Left kidney (tissue), 2 donors: ENCODE results near the gene AP2A2. TPM values are rescaled to one million over a fixed set of nuclear protein-coding genes. Genes with fewer than 3 reads are reported as not detected.

Source experiments
- DNase-seq: peaks from one replicate; pipeline ENCODE4 v3.0.0-alpha.2; 2013
- polyA plus RNA-seq: library from polyadenylated mRNA; unstranded; fragments of 120-200 nt; gene quantifications from one replicate; pipeline ENCODE4 v1.2.1, GENCODE V29; 2013; ENCODE audit not compliant: insufficient read length

The AP2A2 gene
- polyA plus RNA-seq, 1 donor: 114 TPM

DNA sequence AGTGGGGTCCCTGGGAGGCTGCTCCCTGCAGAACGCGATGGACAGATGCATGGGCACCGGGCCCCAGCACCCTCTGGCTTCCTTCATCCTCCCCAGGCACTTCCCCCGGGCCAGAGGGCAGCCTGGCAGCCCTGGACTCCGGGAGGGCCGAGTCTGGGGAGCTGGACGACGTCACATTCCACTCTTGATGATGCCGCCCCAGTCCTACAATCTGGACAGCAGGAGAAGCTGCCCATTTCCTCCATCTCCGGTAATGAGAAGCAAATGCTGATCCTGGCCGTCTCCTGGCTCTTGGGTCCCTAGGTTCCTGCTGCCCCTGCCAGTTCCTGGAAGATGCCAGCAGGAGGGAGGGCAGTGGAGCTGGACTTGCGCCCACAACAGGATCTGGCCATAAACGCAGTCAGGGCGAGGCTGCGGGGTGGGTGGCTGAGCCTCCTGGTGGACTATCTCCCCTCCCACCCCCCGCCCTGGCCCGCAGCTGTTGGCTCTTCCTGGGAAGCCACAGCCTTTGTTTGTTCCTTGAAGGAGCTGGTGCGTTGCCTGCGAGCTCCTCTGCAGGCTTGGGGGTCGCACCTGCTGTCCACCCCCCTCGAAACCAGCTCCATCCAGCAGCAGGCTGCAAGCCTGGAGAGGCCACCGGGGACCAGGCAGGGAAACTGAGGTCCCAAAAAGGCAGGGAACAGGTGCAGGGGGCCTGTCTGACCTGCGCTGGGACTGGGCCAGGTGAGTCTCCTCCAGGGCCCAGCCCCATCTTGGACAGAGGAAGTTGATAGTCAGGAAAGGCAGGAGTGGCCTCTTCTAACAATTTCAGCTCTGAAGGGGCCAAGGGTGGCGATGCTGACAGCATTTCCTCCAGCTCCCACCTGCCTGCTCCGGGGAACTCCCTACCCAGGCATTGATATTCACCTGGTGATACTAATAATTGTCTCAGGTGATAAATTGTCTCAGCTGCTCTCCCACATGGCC is 128.8 kb downstream of the AP2A2 start:
- DNase-seq: no peak

DNA sequence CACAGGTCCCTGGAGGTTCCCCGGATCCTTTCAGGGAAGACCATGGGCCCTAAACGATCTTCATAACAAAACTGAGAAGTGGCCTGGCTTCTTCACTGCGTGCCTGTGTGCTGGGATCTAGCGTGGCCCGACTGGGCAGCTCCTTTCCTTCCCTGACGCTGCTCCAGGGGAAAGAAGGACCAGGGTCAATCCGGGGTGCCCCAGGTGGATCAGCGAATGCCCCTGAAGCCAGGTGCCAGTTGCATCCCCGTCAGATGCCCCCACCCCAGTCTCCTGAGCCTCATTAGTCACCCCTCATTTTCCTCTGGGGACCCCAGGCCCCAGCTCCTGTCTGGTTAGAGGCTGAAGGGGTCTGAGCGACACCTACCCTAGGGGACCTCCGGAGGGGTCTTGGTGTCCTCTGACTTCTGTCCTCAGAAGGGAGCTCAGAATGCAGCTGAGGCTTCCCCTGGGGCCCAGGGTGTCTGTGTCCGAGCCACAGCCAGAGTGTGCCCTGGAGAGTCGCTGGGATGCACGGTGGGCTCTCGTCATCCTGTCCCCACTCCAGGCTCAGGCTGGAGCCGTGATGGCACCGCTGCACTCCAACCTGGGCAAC is 129.5 kb downstream of the AP2A2 start:
- DNase-seq: no peak

DNA sequence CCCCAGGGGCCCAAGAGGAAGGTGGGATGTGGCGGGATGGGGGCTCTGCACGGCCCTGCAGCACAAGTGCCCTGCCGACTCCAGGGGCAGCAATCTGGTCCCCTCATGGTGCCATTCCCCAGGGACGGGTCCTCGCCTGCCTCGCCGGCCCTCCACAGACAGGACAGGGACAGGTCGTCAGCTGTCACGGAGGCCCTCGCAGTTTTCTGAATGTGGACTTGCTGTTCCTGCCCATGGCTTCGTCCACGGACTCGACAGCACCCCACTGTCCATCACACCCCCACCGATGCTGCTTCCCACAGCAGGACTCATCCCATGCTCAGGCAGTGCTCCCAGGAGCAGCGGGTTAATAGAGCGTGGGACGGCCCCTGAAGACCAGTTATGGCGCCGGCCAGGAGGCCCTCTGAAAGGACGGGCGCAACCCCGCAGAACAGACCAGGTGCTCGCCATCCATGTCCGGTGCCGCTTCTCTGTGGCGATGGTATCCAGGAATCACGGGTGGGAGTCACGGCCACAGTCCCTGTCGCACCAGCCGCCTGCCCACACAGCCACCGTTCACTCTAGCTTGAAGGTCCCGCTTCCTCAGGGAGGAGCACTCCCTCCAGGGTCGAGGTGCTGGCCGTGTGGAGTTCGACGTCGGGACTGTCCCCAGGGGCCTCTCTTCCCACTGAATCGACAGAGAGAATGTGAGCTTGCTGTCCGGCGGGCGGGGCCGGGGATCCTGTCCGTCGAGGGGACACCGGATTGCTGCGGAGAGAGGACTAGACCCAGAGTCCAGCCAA is 130.5 kb downstream of the AP2A2 start:
- DNase-seq: no peak

DNA sequence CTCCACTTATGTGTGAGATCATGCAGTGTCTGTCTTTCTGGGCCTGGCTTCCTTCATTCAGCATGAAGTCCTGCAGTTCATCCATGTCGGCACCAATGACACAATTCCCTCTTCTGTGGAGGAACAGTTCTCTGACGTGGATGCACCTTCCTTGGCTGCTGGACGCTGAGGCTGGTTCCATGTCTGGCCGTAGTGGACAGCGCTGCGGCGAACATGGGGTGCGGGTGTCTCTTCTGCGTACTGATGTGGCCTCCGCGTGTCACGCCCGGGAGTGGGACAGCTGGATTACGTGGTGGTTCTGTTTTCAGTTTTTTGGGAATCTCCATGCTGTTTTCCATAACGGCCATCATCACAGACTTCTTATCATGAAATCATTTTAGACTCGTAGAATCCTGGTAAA is 132.1 kb downstream of the AP2A2 start:
- no peak for DNase-seq

GRCh38 chr11:1059759-1060158 is 134.1 kb downstream of the AP2A2 start:
- no peak for DNase-seq

DNA sequence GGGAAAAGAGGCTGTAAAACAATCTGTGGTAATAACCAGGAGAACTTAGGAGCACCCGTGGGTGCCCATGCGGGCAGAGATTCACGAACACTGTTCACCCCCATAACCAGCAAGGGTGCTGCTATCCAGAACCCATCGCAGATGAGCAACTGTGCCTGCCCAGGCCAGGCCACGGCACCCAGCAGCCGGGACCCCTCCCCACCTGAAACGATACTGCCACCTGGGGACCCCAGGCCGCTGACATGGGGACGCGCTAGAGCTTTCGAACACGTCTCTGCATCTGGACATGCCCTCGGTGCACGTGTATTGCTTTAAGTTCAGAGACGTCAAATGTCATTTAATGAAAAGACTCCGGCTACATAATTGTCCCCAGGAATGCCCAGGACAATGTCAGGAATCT is 134.7 kb downstream of the AP2A2 start:
- DNase-seq: no peak

DNA sequence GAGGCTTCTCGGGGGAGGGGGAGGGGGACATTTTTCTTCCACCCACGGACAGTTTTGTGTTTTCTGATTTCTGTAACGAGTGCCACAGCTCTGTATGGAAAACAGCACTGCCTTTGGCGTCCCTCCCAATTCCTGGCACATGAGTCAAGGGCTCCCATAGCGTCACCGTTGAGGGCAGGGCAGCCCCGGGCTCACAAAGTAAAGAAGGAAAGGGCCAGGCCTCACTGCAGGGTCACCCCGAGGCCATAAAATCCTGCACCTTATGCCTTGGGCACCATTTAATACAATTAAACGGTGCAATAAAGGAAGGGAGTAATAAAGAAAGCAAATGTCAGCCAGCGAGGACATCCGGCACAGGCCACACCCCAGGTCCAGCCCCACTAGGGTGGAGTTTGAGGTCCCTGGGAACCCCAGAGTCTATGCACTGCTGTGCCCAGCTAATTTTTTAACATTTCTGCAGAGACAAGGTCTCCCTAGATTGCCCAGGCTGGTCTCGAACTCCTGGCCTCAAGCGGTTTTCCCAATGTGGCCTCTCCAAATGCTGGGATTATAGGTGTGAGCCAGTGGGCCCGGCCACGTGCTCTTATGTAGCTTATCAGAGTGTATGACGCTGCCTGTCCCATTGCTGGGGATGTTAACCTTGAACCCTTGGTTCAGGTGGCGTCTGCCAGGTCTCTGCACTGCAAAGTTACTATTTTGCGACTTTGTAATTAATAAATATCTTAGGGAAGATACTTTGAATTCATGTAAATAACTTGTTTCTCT is 135.4 kb downstream of the AP2A2 start:
- DNase-seq: no peak

Other genes starting within 250 kb of the AP2A2 start
- 45.6 TPM for gene DEAF1, start 230.6 kb upstream of the AP2A2 start, polyA plus RNA-seq
- 56.5 TPM for gene TMEM80, start 230.1 kb upstream of the AP2A2 start, polyA plus RNA-seq
- gene EPS8L2, start 219.6 kb upstream of the AP2A2 start, polyA plus RNA-seq: 115 TPM
- 116 TPM for gene TALDO1, start 178.4 kb upstream of the AP2A2 start, polyA plus RNA-seq
- gene GATD1, start 148.4 kb upstream of the AP2A2 start, polyA plus RNA-seq: 65.7 TPM
- 0.27 TPM for gene CEND1, start 135.8 kb upstream of the AP2A2 start, polyA plus RNA-seq
- 13.0 TPM for gene SLC25A22, start 127.6 kb upstream of the AP2A2 start, polyA plus RNA-seq
- gene PIDD1, start 120.6 kb upstream of the AP2A2 start, polyA plus RNA-seq: 10.1 TPM
- 855 TPM for gene RPLP2, start 115.9 kb upstream of the AP2A2 start, polyA plus RNA-seq
- gene PNPLA2, start 107.0 kb upstream of the AP2A2 start, polyA plus RNA-seq: 40.9 TPM
- 9.9 TPM for gene CRACR2B, start 98.0 kb upstream of the AP2A2 start, polyA plus RNA-seq
- 145 TPM for gene CD151, start 92.9 kb upstream of the AP2A2 start, polyA plus RNA-seq
- gene POLR2L, start 83.3 kb upstream of the AP2A2 start, polyA plus RNA-seq: 71.9 TPM
- gene TSPAN4, start 83.0 kb upstream of the AP2A2 start, polyA plus RNA-seq: 55.9 TPM
- 100 TPM for gene CHID1, start 15.1 kb upstream of the AP2A2 start, polyA plus RNA-seq
- 26.8 TPM for gene MUC6, start 110.8 kb downstream of the AP2A2 start, polyA plus RNA-seq
- 0.03 TPM for gene MUC2, start 149.0 kb downstream of the AP2A2 start, polyA plus RNA-seq
- gene MUC5AC, start 232.1 kb downstream of the AP2A2 start, polyA plus RNA-seq: 0.03 TPM